GM12878 (cell line): ENCODE data around the gene CLEC16A. TPM values are rescaled to one million over a fixed set of nuclear protein-coding genes. Genes with fewer than 3 reads are reported as not detected.
A peak's percentile ranks its signal among the peaks of the same experiment; 100 is the strongest.

Experiments
- BACH1 ChIP-seq: fragments of 450-650 bp; IDR thresholded peaks from 2 replicates; pipeline ENCODE4 v1.6.1; 2017; ENCODE audit warnings: mild to moderate bottlenecking, borderline replicate concordance
- CREM ChIP-seq: IDR thresholded peaks from 2 replicates; pipeline ENCODE4 v1.6.1; 2014; ENCODE audit warnings: antibody characterized with exemption, low read depth
- CUX1 ChIP-seq: IDR thresholded peaks from 2 replicates; pipeline ENCODE4 v1.6.1; 2012; ENCODE audit warnings: improper control_type of control experiment, low read depth, low read length; ENCODE audit not compliant: insufficient replicate concordance
- E4F1 ChIP-seq: fragments of 450-650 bp; IDR thresholded peaks from 2 replicates; pipeline ENCODE4 v1.6.1; 2018; ENCODE audit warnings: borderline replicate concordance, mild to moderate bottlenecking; ENCODE audit not compliant: partially characterized antibody
- HDAC2 ChIP-seq: fragments of 200-600 bp; sonication (generic); IDR thresholded peaks from 2 replicates; pipeline ENCODE4 v1.6.1; 2017
- HDGF ChIP-seq: fragments of 450-650 bp; IDR thresholded peaks from 2 replicates; pipeline ENCODE4 v1.6.1; 2016; ENCODE audit warnings: antibody characterized with exemption
- KAT2A ChIP-seq: conservative IDR thresholded peaks from 2 replicates; pipeline ENCODE4 v1.6.1; 2011; ENCODE audit warnings: low read depth, low read length; ENCODE audit not compliant: control insufficient read depth
- KDM1A ChIP-seq: fragments of 200-600 bp; sonication (generic); IDR thresholded peaks from 2 replicates; pipeline ENCODE4 v1.6.1; 2016; ENCODE audit warnings: borderline replicate concordance
- MEF2B ChIP-seq: fragments of 450-650 bp; IDR thresholded peaks from 2 replicates; pipeline ENCODE4 v1.6.1; 2018; ENCODE audit warnings: mild to moderate bottlenecking, moderate library complexity; ENCODE audit not compliant: partially characterized antibody, poor library complexity, severe bottlenecking
- MXI1 ChIP-seq: fragments of 150-350 bp; IDR thresholded peaks from 2 replicates; pipeline ENCODE4 v1.6.1; 2011; ENCODE audit warnings: low read depth, mild to moderate bottlenecking, inconsistent platforms, low read length, improper control_type of control experiment
- NR2C1 ChIP-seq: fragments of 450-650 bp; IDR thresholded peaks from 2 replicates; pipeline ENCODE4 v1.6.1; 2017; ENCODE audit warnings: antibody characterized with exemption, mild to moderate bottlenecking, moderate library complexity
- PAX5 ChIP-seq: IDR thresholded peaks from 2 replicates; pipeline ENCODE4 v1.6.1; 2011; ENCODE audit warnings: low read depth, low read length, borderline replicate concordance
- RUNX3 ChIP-seq: IDR thresholded peaks from 2 replicates; pipeline ENCODE4 v1.6.1; 2012; ENCODE audit warnings: low read length, inconsistent platforms
- SMAD5 ChIP-seq: IDR thresholded peaks from 2 replicates; pipeline ENCODE4 v1.6.1; 2016; ENCODE audit warnings: antibody characterized with exemption, low read depth
- SMARCA5 ChIP-seq: fragments of 450-650 bp; IDR thresholded peaks from 2 replicates; pipeline ENCODE4 v1.6.1; 2017; ENCODE audit warnings: mild to moderate bottlenecking
- SREBF2 ChIP-seq: IDR thresholded peaks from 2 replicates; pipeline ENCODE4 v1.6.1; 2012; ENCODE audit warnings: mild to moderate bottlenecking, low read length
- SUZ12 ChIP-seq: fragments of 200-600 bp; sonication (generic); IDR thresholded peaks from one replicate; pipeline ENCODE4 v1.6.1; 2018; ENCODE audit warnings: antibody characterized with exemption, mild to moderate bottlenecking; ENCODE audit not compliant: unreplicated experiment
- USF1 ChIP-seq: IDR thresholded peaks from 2 replicates; pipeline ENCODE4 v1.6.1; 2011; ENCODE audit warnings: borderline replicate concordance, low read depth, mild to moderate bottlenecking, moderate library complexity, mixed read lengths, low read length; ENCODE audit not compliant: insufficient read depth; ENCODE audit errors: extremely low read length
- polyA plus RNA-seq, 11 experiments: library from polyadenylated mRNA; depleted of rRNA in 4 of 11; unstranded in 6 of 11; stranded (reverse) in 5 of 11; fragments of >200 nt; fragmentation: Nextera tagmentation in 4 of 11; fragmentation: Illumina TruSeq in 1 of 11; extraction: Ambion mirVana in 4 of 11; extraction: Trizol in 1 of 11; gene quantifications; 1 replicate in 1 of 11; 2 replicates in 10 of 11; pipeline versions ENCODE4 v1.2.1 to v1.2.3, GENCODE V29; 2011 to 2016; ENCODE audit warnings: inconsistent platforms in 2 of 11, missing spikeins in 2 of 11, low read depth in 1 of 11
- total RNA-seq, 4 experiments: library from RNA; depleted of rRNA in 3 of 4; stranded (reverse); fragments of >200 nt in 3 of 4; fragmentation: Illumina TruSeq in 1 of 4; extraction: Trizol in 1 of 4; gene quantifications; 2 replicates each; pipeline versions ENCODE4 v1.2.1 to v1.2.3, GENCODE V29; 2013 to 2021
- TF ChIP-seq, protein P1 (sequence below): fragments of 450-650 bp; formaldehyde crosslinking; IDR thresholded peaks from 2 replicates; pipeline ENCODE4 v1.4.0; 2022; ENCODE audit warnings: mild to moderate bottlenecking, moderate library complexity
- TF ChIP-seq, protein P2 (sequence below): IDR thresholded peaks from 2 replicates; pipeline ENCODE4 v1.6.1; 2012; ENCODE audit warnings: low read depth, low read length, improper control_type of control experiment

The CLEC16A gene
- total and polyA plus RNA-seq, 10 of the 15 experiments (the other 5 are each of a cell fraction or from before 2014, with no cell fraction given) = 1.5 to 28.8 (median 19.2) TPM

DNA sequence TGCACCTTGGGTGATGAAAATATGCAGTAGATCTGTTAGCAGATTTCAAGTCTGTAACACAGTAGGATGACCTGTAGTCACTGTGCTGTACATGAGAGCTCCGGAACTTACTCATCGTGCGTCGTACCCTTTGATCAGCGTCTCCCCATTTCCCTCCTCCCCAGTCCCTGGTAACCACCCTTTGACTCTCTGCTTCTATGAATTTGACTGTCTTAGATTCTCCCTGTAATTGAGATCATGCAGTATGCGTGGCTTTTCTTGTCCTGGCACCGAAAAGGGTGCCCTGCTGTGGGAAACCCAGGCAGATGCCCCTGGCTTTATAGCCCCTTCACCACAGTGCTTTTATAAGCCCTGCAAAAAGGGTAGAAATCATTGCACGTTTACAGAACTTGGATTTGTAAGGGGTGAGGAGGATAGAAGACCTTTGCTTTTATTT, 20.5 kb downstream of the CLEC16A start (continued):
- TF ChIP-seq MXI1 (no peak; the same call in 1 of the 2 replicates), RUNX3 (peak; percentile 80), CREM (peak; percentile 93), SMAD5 (no peak), NR2C1 (no peak), E4F1 (no peak), MEF2B (no peak), KAT2A (no peak), SUZ12 (no peak), SREBF2 (no peak), HDGF (no peak), KDM1A (no peak), SMARCA5 (peak; percentile 95; the same call in 1 of the 2 replicates), BACH1 (no peak; the same call in 1 of the 2 replicates), HDAC2 (no peak), USF1 (no peak), PAX5 (peak; percentile 95), CUX1 (no peak)
- TF ChIP-seq, protein P1, sequence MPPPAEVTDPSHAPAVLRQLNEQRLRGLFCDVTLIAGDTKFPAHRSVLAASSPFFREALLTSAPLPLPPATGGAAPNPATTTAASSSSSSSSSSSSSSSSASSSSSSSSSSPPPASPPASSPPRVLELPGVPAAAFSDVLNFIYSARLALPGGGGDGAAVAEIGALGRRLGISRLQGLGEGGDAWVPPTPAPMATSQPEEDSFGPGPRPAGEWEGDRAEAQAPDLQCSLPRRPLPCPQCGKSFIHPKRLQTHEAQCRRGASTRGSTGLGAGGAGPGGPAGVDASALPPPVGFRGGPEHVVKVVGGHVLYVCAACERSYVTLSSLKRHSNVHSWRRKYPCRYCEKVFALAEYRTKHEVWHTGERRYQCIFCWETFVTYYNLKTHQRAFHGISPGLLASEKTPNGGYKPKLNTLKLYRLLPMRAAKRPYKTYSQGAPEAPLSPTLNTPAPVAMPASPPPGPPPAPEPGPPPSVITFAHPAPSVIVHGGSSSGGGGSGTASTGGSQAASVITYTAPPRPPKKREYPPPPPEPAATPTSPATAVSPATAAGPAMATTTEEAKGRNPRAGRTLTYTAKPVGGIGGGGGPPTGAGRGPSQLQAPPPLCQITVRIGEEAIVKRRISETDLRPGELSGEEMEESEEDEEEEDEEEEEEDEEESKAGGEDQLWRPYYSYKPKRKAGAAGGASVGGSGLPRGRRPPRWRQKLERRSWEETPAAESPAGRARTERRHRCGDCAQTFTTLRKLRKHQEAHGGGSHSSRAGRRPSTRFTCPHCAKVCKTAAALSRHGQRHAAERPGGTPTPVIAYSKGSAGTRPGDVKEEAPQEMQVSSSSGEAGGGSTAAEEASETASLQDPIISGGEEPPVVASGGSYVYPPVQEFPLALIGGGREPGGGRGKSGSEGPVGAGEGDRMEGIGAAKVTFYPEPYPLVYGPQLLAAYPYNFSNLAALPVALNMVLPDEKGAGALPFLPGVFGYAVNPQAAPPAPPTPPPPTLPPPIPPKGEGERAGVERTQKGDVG = no peak
- TF ChIP-seq, protein P2, sequence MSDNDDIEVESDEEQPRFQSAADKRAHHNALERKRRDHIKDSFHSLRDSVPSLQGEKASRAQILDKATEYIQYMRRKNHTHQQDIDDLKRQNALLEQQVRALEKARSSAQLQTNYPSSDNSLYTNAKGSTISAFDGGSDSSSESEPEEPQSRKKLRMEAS = no peak
